HCT116 (cell line): ENCODE results near the gene N4BP2.
"Not testable (repeated sequence)": the region's sequence is repeated elsewhere in the genome, so short reads cannot be mapped to it uniquely, and the experiment has no call there.

Experiments used
- ELF1 ChIP-seq: IDR thresholded peaks from 2 replicates; pipeline ENCODE4 v1.6.1; 2012; ENCODE audit warnings: low read depth, borderline replicate concordance
- EZH2phosphoT487 ChIP-seq: fragments of 200-600 bp; IDR thresholded peaks from 2 replicates; pipeline ENCODE4 v1.6.1; 2018; ENCODE audit warnings: antibody characterized with exemption, borderline replicate concordance
- FOSL1 ChIP-seq: IDR thresholded peaks from 2 replicates; pipeline ENCODE4 v1.6.1; 2012; ENCODE audit warnings: low read depth
- POLR2AphosphoS5 ChIP-seq: IDR thresholded peaks from 2 replicates; pipeline ENCODE4 v1.6.1; 2011; ENCODE audit warnings: mild to moderate bottlenecking, low read depth, low read length, moderate library complexity
- REST ChIP-seq: IDR thresholded peaks from 2 replicates; pipeline ENCODE4 v1.6.1; 2012; ENCODE audit warnings: low read depth
- TCF7L2 ChIP-seq: IDR thresholded peaks from 2 replicates; pipeline ENCODE4 v1.7.0; 2011; ENCODE audit warnings: borderline replicate concordance, inconsistent platforms; ENCODE audit not compliant: insufficient read depth, insufficient read length; ENCODE audit errors: extremely low read depth
- TF ChIP-seq, protein P1 (sequence below): IDR thresholded peaks from 2 replicates; pipeline ENCODE4 v1.6.1; 2012
- TF ChIP-seq, protein P2 (sequence below), 3 experiments: fragments of 200-600 bp in 1 of 3; sonication (generic) in 1 of 3; IDR thresholded peaks in 2 of 3; conservative IDR thresholded peaks in 1 of 3; 2 replicates each; pipeline ENCODE4 v1.5.1; 2012 to 2017; ENCODE audit warnings: low read depth in 2 of 3, low read length in 2 of 3, antibody characterized with exemption in 1 of 3, borderline replicate concordance in 1 of 3, control low read depth in 1 of 3, mild to moderate bottlenecking in 1 of 3, mixed read lengths in 1 of 3, mixed run types in 1 of 3, moderate library complexity in 1 of 3; ENCODE audit not compliant: insufficient read depth in 1 of 3

DNA sequence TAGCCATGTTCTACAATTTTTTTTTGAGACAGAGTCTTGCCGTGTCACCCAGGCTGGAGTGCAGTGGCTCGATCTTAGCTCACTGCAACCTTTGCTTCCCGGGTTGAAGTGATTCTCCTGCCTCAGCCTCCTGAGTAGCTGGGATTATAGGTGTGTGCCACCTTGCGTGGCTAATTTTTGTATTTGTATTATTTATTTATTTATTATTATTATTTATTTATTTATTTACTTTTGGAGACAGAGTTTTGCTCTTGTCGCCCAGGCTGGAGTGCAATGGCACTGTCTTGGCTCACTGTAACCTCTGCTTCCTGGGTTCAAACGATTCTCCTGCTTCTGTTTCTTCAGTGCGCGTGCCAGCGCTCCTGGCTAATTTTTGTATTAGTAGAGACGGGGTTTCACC lies 36.8 kb downstream of the N4BP2 start:
- TF ChIP-seq ELF1, POLR2AphosphoS5, FOSL1, REST, EZH2phosphoT487, TCF7L2: not testable (repeated sequence)
- TF ChIP-seq, protein P1, sequence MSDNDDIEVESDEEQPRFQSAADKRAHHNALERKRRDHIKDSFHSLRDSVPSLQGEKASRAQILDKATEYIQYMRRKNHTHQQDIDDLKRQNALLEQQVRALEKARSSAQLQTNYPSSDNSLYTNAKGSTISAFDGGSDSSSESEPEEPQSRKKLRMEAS: not testable (repeated sequence)
- TF ChIP-seq, protein P2, sequence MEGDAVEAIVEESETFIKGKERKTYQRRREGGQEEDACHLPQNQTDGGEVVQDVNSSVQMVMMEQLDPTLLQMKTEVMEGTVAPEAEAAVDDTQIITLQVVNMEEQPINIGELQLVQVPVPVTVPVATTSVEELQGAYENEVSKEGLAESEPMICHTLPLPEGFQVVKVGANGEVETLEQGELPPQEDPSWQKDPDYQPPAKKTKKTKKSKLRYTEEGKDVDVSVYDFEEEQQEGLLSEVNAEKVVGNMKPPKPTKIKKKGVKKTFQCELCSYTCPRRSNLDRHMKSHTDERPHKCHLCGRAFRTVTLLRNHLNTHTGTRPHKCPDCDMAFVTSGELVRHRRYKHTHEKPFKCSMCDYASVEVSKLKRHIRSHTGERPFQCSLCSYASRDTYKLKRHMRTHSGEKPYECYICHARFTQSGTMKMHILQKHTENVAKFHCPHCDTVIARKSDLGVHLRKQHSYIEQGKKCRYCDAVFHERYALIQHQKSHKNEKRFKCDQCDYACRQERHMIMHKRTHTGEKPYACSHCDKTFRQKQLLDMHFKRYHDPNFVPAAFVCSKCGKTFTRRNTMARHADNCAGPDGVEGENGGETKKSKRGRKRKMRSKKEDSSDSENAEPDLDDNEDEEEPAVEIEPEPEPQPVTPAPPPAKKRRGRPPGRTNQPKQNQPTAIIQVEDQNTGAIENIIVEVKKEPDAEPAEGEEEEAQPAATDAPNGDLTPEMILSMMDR (IDR thresholded peaks at IDR 0.05 in 2 of 3, conservative IDR thresholded peaks at IDR 0.05 in 1 of 3; ENCODE audit: borderline replicate concordance in 1 of 3, insufficient read depth in 1 of 3, low read depth in 2 of 3, low read length in 2 of 3): not testable (repeated sequence)
